HG03066 (cell line): Measurements from ENCODE around the gene USF2.

ENCODE experiments used
- ATAC-seq: cut with Tn5 transposase; IDR thresholded peaks from one replicate; pipeline ENCODE4 v1.9.1; 2021; ENCODE audit warnings: low read depth; ENCODE audit not compliant: unreplicated experiment

Gene USF2

DNA sequence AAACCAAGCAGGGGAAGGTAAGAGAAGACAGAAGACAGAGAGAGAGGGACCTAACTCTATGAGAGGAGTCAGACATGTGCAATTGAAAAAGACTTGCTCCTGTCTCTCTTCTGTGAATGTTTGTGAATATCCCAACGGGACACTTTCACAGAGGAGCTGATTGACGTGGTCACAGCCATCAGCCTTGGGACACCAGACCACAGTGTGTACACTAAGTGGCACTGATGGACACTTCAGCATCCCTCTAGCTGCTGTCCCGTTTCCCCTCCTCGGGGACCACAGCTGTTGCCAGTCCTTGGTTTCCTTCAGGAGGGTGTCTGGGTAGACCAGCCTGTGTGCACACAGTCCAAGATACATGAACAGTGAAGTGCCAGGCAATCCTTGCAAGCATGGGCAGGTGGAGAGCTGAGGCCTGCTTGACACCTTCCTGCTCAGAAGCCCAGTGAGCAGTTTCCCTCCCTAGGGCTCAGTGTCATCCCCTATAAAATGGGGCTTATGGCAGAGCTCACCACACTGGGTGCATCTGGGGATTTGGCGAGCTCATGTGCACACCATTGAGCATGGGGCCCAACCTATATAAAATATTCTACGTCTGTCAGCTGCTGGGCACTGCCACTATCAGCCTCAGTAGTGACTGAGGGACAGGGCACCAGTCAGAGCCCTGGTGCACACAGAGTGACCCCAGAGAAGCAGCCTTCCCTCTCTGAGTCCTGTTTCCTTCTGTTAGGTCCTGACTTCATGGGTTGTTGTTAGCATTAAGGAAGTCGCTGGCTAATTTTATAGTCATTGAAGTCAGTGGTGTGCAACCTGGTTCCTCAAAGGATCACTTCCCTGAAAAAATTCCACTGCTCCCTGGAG lies 4.3 kb upstream of the USF2 start:
- no peak for ATAC-seq

GRCh38 chr19:35265126-35265899 lies 3.4 kb upstream of the USF2 start:
- ATAC-seq = no peak

- no peak for ATAC-seq
These were observed 2.8 kb upstream of the USF2 start for GRCh38 chr19:35265900-35266519.

- no peak for ATAC-seq
These were observed 2.0 kb upstream of the USF2 start for GRCh38 chr19:35266520-35267352.

DNA sequence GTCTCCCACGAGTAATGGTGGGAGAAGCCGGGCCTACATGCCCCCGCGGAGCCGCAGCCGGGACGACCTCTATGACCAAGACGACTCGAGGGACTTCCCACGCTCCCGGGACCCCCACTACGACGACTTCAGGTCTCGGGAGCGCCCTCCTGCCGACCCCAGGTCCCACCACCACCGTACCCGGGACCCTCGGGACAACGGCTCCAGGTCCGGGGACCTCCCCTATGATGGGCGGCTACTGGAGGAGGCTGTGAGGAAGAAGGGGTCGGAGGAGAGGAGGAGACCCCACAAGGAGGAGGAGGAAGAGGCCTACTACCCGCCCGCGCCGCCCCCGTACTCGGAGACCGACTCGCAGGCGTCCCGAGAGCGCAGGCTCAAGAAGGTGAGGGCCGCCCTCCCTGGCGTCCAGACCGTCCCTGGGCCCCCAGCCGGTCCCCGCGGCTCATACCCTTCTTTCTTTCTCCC lies 1.4 kb upstream of the USF2 start:
- ATAC-seq = no peak

DNA sequence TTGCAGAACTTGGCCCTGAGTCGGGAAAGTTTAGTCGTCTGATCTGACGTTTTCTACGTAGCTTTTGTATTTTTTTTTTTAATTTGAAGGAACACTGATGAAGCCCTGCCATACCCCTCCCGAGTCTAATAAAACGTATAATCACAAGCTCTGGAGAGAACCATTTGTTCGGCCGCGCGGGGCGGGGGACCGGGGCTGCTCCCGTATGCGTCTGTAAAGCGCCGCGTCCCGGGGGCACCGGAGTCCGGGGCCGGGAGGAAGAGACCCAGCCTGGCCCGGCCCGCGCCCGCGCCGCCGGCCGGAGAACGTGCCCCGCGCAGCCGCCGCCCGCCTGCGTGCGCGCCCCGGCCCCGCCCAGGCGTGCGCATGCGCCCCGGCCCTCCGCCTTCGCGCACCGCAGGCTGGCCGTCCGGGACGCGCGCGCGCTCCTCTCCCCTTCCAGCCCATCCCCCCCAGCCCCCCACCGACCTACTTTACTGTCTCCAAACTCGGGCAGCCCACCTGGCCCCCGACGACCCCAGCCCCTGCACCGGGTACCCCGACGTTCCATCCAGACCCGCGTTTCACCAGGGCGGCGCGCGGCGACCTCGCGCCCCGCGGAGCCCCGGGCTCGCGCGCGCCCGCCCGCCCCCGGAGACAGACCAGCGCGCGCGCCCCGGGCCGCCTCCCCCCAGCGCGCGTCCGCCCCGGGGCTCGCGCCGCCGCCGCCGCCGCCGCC lies 785 bp upstream of the USF2 start:
- ATAC-seq = no peak

DNA sequence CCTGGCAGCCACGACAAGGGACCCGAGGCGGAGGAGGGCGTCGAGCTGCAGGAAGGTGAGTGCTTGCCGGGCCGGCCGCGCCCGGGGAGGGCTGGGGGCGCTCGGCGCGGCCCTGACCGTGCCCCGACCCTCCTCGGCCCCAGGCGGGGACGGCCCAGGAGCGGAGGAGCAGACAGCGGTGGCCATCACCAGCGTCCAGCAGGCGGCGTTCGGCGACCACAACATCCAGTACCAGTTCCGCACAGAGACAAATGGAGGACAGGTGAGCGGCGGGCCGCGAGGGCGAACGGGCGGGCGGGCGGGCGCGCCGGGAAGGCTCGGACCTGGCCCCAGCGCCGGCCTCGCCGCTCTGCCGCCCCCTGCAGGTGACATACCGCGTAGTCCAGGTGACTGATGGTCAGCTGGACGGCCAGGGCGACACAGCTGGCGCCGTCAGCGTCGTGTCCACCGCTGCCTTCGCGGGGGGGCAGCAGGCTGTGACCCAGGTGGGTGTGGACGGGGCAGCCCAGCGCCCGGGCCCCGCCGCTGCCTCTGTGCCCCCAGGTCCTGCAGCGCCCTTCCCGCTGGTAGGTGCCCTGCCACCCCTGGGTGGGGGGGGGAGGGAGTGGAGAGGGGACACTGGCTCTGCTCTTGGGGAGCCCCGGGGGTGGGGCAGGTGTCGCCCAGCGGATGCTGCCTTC lies 816 bp downstream of the USF2 start:
- ATAC-seq = peak; percentile 39

- ATAC-seq = no peak
These were observed 1.6 kb downstream of the USF2 start for GRCh38 chr19:35270381-35270811.

DNA sequence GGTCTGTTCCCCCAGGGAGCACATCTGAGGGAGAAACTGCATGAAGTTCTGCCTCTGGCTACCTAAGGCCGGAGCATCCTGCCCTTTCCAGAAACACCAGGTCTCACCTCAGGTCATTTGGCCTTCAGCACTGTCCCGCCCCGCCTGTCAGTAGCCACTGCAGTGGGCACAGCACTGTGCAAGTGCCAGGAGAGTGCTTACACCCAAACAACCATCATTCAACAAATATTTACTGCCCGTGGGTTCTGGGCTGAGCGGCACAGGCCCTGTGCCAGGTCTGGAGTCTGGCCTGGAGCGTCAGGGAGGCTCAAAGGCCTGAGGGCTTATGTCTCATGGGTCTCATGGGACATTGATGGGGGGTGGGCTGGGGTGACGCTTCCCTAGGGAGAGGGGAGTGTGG lies 2.8 kb downstream of the USF2 start:
- no peak for ATAC-seq

DNA sequence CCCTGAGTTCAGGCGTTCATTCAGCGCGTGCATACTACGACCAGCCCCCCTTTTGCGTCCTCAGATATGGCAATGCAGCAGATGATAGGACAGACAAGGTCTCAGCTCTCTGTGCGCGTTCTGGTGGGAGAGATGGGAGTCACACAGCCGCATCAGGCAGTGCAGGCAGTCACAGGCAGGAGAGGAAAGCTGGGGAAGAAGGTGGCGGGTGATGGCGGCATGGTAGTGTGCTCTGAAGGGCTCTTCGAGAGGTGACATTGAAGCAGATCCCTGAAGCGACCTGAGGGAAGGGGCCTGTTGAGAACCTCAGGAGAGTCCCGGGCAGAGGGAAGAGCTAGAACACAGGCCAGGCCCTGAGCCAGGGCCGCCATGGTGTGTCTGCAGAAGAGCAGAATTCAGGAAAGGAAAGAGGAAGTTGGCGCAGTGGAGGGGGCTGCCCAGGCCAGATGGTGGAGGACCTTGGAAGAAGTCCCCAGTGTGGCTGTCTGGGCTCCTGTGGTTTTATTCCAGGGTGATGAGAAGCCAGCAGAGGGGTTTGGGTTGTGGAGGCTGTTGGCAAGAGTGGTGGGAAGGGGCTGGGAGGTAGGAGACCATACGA lies 3.5 kb downstream of the USF2 start:
- ATAC-seq = no peak

GRCh38 chr19:35272954-35273649 lies 4.3 kb downstream of the USF2 start:
- no peak for ATAC-seq

- no peak for ATAC-seq
These were observed 5.0 kb downstream of the USF2 start for GRCh38 chr19:35273686-35274259.

DNA sequence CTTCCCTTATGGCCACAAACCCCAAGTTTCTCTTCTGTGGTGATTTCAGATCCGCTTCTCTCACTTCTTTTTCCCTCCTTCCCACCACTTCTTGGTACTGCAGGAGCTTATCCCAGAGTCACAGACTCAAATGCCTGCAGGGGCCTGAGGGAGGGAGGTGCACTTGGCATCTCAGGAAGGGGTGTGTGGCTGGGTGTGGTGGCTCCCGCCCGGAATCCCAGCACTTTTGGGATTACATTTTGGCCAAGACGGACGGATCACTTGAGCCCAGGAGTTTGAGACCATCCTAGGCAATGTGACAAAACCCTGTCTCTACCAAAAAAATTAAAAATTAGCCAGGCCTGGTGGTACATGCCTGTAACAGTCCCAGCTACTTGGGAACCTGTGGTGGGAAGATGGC lies 5.6 kb downstream of the USF2 start:
- ATAC-seq = no peak

GRCh38 chr19:35276706-35277281 lies 8.0 kb downstream of the USF2 start:
- ATAC-seq = no peak

- no peak for ATAC-seq
These were observed 10.0 kb downstream of the USF2 start for GRCh38 chr19:35278578-35279284.

DNA sequence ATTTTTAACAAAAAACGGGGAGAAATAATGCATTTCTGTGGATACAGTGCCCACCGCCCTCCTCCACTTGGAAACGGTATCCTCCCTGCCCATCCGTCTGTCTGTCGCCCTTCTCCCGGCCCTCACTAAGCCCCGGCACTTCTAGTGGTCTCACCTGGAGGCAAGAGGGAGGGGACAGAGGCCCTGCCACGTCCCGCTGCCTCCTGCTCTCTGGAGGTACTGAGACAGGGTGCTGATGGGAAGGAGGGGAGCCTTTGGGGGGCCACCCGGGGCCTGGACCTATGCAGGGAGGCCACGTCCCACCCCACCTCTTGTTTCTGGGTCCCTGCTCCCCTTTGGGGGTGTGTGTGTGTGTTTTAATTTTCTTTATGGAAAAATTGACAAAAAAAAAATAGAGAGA lies 10.6 kb downstream of the USF2 start:
- ATAC-seq = no peak
